ENCODE data around the gene KL. TPM values are rescaled to one million over a fixed set of nuclear protein-coding genes. Genes with fewer than 3 reads are reported as not detected.

KL gene
- total RNA-seq, 1 donor from 2014 or later = not detected

DNA sequence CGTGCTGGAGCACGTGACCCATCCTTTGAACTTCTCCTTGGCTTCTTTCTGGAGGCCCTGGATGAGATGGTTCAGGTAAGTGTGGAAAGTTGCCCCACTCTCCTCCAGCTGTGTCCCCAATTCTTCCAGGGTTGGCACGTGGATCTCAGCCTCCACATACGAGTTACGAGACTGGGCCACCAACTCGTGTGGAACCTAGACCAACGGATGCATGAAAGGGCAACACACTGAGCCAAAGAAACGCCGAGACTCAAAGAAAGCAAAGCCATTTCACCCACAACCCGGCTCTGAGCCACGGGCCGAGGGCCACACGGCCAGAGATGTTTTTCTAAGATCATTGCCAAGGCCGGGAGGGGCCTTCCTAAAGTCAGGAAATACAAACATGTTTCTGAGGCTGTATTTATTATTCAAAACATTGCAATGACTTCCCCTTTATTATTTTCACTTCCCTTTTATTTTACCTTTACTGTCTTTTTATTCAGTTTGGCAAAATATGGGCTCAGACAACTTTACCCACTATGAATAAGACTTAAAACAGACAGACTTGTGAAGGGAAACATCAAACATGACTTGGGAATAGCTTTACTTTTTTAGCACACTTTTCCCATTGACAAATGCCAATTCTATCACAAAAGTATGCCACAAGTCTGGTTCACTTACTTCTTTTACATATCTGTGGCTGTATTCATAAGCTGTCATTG, 94.6 kb downstream of the KL start:
- peak; percentile 33 for DNase-seq (ENCODE audit: low read depth, low spot score)

- DNase-seq (ENCODE audit: low read depth, low spot score) = no peak
Observed at GRCh38 chr13:33111414-33112110, 95.3 kb downstream of the KL start.

- no peak for DNase-seq (ENCODE audit: low read depth, low spot score)
Observed at GRCh38 chr13:33112766-33113165, 96.5 kb downstream of the KL start.

DNA sequence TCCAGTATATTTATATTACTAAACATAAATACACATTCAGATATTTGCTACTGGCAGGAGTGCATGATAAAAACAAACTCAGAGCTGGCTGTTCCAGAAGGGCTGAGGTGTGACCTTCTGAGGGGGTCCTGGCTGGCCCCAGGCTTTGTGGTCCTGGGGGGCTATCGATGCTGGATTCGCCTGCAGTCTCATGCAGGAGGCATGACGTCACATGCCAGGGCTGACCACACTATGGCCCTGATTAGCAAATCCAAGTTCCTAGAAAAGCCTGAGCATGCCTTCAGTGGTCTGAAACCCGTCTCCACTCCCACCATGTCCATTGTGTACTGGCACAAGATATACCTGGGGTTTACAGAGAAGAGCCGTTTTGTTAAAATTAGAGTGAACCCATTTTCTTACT, 97.9 kb downstream of the KL start:
- no peak for DNase-seq (ENCODE audit: low read depth, low spot score)

GRCh38 chr13:33115274-33115673, 99.1 kb downstream of the KL start:
- no peak for DNase-seq (ENCODE audit: low read depth, low spot score)

Measured in pulmonary artery endothelial cell (primary cell).